Smooth muscle cell of the pulmonary artery (primary cell): ENCODE data around the gene EIF1AY. TPM values are rescaled to one million over a fixed set of nuclear protein-coding genes. Genes with fewer than 3 reads are reported as not detected.

Source experiments
- total RNA-seq: library from RNA; depleted of rRNA; stranded (reverse); fragments of >200 nt; gene quantifications from 2 replicates; pipeline ENCODE4 v1.2.3, GENCODE V29; 2014

The EIF1AY gene
- 11.7 and 16.9 TPM in 2 replicates for total RNA-seq

DNA sequence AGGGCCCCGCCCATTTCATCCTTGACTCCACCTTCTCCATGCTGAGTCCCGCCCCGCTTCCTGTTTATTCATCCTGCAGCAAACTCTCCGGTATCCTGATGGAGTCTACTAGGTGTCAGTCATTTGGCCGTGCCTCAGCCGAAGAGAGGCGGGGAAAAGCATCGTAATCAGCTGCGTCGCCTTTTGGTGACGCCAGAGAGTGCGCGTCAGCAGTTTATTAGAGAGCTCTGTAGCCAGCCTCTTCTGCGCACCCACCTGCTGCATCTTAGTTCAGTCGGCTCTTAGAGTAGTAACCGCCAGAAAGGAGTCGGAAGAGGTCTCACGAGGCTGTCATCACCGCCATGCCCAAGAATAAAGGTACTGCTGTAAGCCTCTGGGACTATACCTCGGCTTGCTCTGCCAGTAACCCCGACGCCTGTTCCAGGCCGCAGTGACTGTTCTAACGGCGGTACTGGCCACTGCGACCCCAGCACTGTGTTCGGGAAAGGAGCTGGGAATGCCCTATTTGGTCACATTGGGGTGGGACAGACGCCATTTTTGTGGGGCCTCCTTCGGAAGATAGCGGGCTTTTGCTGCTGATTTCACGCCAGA is at the start of gene EIF1AY:
Gene EIF1AY (plus strand): TSS at position 246 of the 591 bp plus-strand sequence. CDS start 96 bp downstream, at position 342.

Other genes with a start within 250 kb of the EIF1AY start
- gene RPS4Y2, start 180.3 kb downstream of the EIF1AY start, total RNA-seq: not detected in 2 replicates